NCI-H774 (cell line): ENCODE measurements around the gene AKAP3.

Source experiments
- DNase-seq: peaks from one replicate; lab custom pipeline; 2025; lab: John Stamatoyannopoulos, UW

Gene AKAP3

DNA sequence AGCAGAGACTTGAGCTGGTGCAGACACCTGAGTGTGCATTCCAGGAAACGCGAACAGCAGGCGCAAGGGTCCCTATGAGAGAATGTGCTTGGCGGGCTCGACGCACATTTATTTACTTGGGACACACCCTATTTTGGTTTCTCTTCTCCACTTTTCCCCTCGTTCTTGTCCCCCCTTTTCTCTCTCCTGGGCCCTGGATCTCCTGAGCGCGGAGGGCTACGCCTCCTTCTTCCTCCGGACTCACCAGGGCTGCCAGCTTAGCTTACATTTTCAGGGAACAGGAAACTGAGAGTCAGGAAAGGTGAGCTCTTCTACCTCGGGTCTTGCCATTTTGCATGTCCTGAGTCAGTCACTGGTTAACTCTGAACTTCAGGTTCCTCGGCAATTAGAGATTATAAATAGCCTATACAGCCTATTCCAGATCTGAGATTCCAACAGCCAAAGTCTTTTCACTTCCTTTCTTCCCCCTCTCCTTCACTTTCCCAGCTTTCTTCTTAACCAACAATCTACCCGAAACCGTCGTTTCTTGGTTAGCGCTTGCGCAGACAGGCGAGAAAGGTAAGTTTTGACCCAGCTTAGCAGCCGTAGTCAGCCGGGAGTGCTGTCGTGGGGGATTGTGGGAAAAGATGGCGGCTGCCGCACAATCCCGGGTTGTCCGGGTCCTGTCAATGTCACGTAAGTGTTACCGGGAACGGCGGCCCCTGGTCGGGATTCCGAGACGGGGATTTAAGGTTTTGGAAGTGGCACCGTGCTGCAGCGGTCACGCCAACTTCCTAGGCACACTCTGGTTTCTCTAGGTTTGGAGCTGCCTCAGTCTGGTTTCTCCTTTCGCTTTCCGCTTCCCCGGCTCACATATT, at the start of gene AKAP3, which contains the start of gene NDUFA9:
AKAP3 (minus strand) TSS at position 551 of the 857 bp plus-strand sequence. CDS start 10,855 bp downstream, outside the sequence.
NDUFA9 (plus strand) TSS at position 614 of the 857 bp plus-strand sequence; CDS start at position 627, 13 bp downstream.
- peak; percentile 84 for DNase-seq

DNA sequence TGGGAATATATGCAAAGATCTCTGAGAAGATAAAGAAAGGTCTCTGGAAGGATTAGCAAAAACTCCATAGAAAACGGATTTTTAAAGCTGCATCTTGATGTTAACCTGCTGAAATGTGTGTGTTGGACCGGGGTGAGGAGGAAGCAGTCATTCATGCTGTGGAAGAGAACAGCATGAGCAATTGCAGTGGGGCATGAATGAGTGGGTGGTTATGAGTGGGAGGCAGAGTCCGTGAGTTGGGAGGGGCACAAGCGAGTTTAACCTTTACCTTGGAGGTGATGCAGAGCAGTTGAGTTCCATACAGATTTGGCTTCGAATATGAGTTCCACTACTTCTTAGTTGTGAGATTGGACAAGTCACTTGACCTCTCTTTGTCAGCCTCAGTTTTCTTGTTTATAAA, 41.9 kb upstream of the AKAP3 start:
- no peak for DNase-seq

DNA sequence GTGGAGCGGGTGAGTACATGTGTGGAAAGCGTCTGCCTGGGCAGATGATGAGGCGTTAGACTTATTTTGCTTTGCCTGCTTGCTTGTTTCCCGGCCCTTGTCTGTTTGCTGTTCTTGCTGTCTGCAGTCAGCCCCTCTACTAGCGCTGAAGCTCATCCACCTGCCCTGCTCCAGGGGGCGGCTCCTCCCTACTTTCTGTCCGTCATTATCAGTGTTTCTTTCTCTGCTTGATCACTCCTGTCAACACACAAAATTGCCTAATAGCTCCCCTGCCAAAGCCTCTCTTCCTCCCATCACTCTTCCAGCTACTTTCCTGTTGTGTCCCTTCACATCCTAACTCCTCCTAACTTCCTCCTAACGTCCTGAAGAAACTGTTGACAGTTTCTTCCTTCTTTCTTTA, 36.5 kb upstream of the AKAP3 start:
- DNase-seq, result no peak

- no peak for DNase-seq
These were observed 32.9 kb upstream of the AKAP3 start for GRCh38 chr12:4681732-4682131.

DNA sequence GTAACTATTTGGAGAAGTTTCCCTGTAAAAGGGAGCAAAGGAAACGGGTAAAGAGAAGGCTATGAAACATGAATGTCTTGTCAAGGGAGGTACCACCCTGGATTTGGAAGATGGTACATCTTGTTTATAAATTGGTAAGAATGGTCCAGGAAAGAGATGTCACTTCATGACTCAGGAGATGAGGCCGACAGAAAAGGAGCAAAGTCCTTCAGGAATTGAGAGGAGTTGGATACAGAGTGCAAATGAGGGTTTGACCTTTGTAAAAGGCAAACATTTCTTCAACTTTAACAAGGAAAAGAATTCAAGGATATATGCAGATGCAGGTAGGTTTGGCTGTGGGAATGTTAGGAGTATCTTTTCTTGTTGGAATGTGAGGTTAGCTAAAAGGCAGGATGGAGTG, 30.9 kb upstream of the AKAP3 start:
- DNase-seq, result no peak

- no peak for DNase-seq
These were observed 16.4 kb upstream of the AKAP3 start for GRCh38 chr12:4665236-4665635.

DNA sequence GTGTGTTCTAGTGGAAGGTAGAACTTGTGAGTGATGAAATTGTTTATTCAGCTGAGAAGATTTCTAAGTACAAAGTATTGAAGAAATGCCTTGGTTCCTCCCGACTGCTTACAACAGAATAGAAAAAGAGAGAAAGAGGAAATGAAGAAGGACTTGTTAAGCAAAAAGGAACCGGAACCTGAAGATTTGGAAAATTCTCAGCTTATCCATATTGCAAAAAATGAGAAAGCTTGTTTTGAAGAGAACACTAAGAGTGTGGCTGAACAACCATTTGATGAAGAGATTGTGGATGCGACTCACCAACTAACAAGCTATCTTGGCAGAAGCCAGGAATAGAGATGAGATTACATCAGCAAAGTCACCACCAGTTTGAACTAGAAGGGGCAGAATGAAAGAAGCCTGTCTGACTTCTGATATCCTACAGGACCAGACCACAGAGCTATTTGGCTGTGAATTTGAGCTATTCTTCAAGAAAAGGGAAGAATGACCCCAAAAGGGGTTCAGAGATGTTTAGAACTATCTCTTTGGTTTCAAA, 15.2 kb upstream of the AKAP3 start:
- DNase-seq, result no peak

DNA sequence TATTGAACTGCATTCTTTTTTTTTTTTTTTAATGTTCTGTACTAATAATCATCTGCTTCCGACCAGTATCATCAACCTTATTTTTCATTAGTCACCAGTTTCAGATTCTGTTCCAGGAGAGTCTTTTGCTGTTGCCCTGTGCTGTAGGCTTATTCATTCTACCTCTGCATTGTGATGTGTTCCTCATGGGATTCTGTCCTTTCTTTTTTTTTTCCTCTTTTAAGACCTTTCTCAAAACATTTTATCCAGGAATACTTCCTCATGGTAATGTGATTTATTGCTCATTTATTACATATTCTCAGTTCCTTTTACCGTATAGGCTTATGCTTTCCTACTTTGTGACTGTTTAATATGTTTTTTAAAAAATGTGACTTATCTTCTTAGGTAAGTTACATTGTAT, 4.8 kb upstream of the AKAP3 start:
- no peak for DNase-seq

GRCh38 chr12:4653257-4653656, 4.4 kb upstream of the AKAP3 start:
- DNase-seq, result no peak

DNA sequence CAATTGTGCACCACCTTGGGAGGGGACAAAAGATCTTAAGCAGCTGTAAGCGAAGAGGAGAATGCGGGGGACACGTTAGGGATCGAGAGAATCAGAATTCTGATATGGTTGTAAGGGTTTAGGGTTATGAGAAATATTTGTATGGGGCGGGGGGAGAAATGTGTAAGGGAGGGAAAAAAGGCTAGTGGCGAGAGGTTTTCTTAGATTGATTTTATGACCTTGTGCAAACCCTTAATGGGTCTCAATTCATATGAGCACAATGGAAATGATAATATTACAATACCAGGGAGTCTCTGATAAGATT, 459 bp upstream of the AKAP3 start:
- DNase-seq, result no peak

DNA sequence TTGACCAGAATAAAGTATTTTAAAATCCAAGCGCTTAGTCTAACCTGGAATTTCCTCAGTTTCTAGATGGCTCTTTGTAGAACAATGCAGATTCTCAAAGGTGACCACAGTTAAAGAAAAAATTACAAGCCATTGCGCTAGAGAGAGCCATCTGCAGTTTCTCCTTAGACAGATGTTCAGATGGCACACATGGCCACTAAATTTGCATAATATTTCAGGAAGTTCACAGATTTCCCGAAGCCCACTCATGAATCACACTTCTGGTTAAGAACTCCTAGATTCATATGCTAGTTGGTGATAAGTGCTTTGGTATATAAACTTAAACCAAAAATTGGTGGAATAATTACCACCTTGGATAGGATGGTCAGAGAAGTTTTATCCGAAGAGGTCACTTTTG, 749 bp downstream of the AKAP3 start:
- no peak for DNase-seq

GRCh38 chr12:4645023-4645422, 3.8 kb downstream of the AKAP3 start:
- DNase-seq, result no peak

GRCh38 chr12:4643747-4644146, 5.1 kb downstream of the AKAP3 start:
- no peak for DNase-seq

GRCh38 chr12:4630262-4630661, 18.6 kb downstream of the AKAP3 start:
- no peak for DNase-seq

DNA sequence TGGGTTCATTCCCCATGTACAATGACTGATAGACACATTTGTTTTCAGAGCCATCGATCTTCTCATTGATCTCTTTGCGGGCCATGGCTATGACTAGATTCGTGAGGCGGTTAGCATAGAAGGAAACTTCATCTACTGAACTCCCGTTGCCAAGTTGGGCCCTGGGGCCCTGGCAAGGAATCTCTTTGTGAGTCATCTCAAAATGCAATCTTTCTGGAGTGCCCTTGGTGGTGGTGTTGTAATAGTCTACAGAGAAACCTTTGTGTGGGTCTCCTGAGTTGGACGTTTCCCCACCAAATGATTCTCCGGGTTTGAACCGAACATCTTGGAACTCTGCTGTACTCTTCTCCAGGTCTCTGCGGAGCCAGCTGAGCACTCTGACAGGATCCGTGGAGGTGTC, 20.4 kb downstream of the AKAP3 start:
- DNase-seq, result no peak

- DNase-seq, result no peak
These were observed 22.3 kb downstream of the AKAP3 start for GRCh38 chr12:4626543-4626942.

- DNase-seq, result no peak
These were observed 27.3 kb downstream of the AKAP3 start for GRCh38 chr12:4621511-4621910.

GRCh38 chr12:4615667-4616066, 33.2 kb downstream of the AKAP3 start:
- no peak for DNase-seq

- DNase-seq, result no peak
These were observed 38.4 kb downstream of the AKAP3 start for GRCh38 chr12:4610481-4610880.

GRCh38 chr12:4609071-4609470, 39.8 kb downstream of the AKAP3 start:
- DNase-seq, result no peak

DNA sequence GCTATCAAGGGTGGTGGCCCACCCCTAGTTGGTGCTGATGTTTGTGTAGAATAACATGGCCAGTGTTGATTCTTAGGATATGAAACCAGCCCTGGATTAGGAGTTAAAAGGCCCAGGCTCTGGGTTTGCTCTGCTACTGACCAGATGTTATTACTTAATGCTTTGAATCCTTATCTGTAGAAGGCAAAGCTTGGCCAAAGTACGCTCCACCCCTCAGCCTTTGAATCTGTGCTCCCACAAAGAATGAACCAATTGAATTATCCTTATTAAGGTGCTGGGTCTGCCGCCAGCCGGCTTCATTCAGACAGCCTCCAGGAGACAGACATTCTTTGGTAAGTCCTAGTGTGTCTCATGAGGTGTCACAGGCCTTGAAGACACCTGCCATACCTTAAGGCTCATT, 41.8 kb downstream of the AKAP3 start:
- no peak for DNase-seq

- DNase-seq, result peak; percentile 76
These were observed 44.1 kb downstream of the AKAP3 start for GRCh38 chr12:4604684-4605193.

GRCh38 chr12:4603946-4604345, 44.9 kb downstream of the AKAP3 start:
- DNase-seq, result no peak

- no peak for DNase-seq
These were observed 45.4 kb downstream of the AKAP3 start for GRCh38 chr12:4603421-4603820.
